Islet of Langerhans (tissue), 1 donor: ENCODE measurements around the gene TSC2.
"Not testable (repeated sequence)": the region's sequence is repeated elsewhere in the genome, so short reads cannot be mapped to it uniquely, and the experiment has no call there.

Source experiments
- FAIRE-seq: peaks from one replicate; lab custom pipeline; 2011; peaks lifted over from hg19 to GRCh38; lab: Jason Lieb, UNC

TSC2 gene

GRCh38 chr16:2086812-2087747, 39.3 kb downstream of the TSC2 start:
- FAIRE-seq, result no peak

DNA sequence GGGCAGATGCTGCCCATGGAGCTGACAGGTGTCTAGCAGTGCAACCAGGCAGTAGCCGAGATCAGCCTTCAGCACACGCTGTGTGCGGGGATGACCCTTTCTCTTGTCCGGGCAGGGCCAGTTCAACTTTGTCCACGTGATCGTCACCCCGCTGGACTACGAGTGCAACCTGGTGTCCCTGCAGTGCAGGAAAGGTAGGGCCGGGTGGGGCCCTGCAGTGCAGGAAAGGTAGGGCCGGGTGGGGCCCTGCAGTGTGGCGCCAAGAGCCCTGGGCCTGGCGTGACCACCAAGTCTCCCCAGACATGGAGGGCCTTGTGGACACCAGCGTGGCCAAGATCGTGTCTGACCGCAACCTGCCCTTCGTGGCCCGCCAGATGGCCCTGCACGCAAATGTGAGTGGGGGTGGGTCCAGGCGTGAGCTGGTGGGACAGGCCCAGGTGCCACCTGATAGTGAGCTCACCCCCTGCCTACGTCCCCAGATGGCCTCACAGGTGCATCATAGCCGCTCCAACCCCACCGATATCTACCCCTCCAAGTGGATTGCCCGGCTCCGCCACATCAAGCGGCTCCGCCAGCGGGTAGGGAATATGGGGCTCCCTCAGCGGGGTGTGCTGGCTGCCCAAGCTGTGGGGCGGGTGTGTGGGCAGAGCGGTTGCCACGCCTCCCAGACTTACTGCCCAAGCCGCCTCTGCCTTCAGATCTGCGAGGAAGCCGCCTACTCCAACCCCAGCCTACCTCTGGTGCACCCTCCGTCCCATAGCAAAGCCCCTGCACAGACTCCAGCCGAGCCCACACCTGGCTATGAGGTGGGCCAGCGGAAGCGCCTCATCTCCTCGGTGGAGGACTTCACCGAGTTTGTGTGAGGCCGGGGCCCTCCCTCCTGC, 40.2 kb downstream of the TSC2 start:
- FAIRE-seq, result no peak

- no peak for FAIRE-seq
These were observed 41.1 kb downstream of the TSC2 start for GRCh38 chr16:2088759-2089358.

DNA sequence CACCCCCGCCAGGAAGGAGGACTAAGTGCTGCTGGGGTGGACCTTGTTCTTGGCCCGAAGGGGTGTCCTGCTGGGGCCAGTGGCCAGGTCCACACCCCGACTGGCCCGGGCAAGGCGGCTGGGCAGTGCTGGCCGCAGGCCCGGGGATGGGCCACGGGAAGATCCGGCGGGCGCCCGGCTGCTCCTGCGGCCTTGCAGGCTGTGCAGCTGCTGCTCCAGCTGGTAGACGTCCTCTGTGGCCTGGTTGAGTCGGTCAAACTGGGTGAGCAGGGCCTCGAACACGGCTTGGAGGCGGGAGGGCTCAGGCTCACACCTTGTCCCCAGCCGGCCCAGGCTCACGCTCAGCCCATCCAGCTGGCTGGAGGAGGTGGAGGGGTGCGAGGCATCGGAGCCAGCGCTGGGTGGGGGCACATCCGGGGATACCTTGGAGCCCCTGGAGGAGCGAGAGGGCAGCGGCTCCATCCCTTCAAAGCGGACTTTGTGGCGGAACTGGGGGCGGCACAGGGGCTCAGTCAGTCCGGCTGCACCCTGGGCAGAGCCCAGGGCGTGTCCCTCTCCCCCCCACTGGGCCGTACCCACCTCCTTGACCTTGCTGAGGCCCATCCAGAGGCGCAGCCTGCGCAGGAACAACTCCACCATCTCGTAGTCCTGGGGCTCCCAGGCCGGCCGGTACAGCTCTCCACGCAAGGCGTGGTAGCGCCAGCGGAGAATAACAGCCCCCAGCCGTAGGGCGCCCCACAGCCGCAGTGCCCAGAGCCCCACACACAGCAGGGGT, 42.1 kb downstream of the TSC2 start:
- FAIRE-seq, result no peak

GRCh38 chr16:2090481-2090776, 42.6 kb downstream of the TSC2 start:
- no peak for FAIRE-seq

DNA sequence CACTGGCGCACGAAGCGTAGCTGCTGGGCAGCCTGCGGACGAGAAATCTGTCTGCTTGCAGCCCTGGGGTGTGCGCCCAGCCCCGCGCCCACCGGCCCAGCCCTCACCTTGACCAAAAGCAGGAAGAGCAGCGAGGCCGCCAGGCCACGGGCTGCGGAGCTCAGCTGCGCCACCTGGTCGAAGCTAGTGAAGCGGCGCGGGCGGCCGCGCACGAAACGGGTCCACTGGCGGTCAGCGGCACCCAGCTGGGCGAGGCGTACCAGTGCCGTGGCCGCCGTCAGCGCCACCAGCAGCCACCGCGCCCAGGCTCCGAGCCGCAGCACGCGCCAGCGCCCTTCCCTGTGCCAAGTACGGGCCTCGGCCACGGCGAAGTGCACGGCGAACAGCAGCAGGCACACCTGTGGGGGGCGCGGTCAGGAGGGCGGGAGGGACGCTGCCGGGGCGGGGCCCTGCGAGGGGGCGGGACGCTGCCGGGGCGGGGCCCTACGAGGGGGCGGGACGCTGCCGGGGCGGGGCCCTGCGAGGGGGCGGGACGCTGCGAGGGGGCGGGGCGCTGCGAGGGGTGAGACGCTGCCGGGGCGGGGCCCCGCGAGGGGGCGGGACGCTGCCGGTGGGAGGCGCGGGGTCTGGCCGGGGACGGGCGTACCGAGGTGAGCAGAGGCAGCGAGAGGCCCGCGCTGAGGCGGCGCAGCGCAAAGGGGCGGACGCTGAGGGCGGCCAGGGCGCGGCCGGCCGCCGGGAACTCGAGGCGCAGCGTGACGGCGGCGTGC, 43.2 kb downstream of the TSC2 start:
- no peak for FAIRE-seq

DNA sequence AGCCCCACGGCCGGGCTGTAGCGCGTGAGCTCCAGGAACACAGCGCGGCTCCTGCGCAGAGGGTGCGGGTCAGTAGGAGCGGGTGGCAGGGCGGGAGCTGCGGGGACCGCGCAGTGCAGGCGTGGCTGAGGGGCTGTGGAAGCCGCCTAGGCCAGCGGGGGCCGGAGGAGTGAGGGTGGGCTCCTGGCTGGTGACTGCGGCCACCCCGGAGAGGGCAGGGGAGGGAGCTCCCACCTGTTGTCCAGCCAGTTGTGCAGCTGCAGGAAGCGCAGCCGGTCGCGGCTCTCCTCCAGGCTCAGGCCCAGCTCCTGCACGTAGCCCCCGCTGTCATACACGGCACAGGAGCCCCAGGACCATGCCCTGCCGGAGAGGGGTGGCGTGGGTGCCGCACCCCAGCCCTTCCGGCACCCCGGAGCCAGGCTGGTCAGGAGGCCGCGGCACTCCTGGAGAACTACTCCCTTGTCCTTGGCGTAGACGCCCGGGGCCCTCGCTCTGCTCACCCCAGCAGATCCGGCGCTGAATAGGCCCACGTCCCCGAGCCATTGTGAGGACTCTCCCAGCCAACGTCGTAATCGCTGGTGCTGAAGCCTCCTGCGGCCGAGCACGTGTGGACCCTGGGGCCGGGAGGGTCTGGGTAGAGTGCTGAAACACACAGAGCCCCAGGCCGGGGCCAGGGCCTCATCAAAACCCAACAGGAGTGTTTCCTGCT, 43.9 kb downstream of the TSC2 start:
- no peak for FAIRE-seq

GRCh38 chr16:2092256-2092620, 44.5 kb downstream of the TSC2 start:
- FAIRE-seq, result no peak

DNA sequence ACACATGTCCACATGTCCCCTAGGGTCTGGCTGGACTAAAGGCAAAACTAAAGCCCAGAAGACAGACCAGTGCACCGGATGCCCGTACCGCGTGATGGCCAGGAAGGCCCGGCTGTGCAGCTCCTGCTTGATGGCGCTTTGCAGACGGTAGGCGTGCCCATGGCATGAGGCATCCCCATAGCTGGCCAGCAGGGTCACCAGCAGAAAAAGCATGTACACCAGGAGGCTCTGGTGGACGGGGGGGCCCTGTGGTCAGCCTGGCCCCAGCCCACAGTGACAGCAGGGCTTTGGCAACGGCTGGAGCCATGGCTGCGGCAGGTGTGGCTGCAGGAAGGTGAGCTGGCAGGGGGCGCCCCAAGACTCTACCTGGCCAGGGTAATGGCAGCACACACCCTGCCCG, 45.1 kb downstream of the TSC2 start:
- no peak for FAIRE-seq

- FAIRE-seq, result no peak
These were observed 46.0 kb downstream of the TSC2 start for GRCh38 chr16:2093793-2094192.

DNA sequence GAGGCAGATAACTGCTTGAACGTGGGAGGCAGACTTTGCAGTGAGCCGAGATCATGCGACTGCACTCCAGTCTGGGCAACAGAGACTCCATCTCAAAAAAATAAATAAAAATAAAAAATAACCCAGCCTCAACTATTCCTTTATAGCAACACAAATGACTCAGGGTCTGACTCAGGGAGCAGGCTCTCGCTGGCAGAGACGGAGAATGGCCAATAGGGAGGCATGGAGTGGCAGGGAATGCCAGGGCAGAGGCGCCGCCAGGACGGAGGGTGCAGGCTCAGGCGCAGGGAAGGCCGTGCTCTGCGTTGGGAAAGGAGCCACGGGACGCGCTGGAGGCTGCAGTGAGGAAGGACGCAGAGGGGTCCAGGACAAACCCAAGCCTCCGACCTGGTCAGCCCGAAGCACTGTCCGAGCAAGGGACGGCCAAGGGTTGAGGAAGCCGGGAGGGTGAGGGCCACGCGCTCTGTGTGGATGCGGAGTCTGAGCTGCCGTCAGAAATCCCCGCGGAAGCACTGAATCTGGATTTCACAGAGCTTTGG, 47.6 kb downstream of the TSC2 start:
- FAIRE-seq, result no peak

DNA sequence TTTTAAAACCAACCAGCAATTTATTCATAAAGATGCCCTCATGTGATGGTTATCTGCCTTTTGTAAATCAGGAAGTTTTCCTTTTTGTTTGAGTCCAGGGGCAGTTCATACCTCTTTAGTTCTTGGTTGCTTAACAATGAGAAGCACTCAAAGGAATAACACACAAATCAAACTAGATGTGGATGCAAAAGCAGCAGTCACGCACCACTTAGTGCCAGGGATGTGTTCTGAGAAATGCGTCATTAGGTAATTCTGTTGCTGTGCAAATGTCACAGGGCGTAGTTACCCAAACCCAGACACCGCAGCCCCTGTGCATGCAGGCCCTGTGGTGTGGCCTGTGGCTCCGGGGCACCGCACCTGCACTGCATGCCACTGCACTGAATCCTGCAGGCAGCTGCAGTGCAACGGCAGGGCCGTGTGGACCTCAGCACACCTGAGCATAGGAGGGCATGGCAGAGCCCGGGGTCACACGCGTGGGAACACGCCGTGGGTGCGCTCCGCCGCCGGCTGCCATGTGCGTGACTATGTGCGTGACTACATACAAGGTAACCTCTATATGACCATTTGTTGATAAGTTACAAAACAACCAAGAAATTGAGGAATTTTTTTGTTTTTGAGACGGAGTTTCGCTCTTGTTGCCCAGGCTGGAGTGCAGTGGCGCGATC, 48.3 kb downstream of the TSC2 start:
- FAIRE-seq, result no peak

GRCh38 chr16:2096853-2097595, 49.2 kb downstream of the TSC2 start:
- no peak for FAIRE-seq

- FAIRE-seq, result not testable (repeated sequence)
These were observed 49.9 kb downstream of the TSC2 start for GRCh38 chr16:2097689-2098088.

- FAIRE-seq, result not testable (repeated sequence)
These were observed 53.8 kb downstream of the TSC2 start for GRCh38 chr16:2101581-2101980.

DNA sequence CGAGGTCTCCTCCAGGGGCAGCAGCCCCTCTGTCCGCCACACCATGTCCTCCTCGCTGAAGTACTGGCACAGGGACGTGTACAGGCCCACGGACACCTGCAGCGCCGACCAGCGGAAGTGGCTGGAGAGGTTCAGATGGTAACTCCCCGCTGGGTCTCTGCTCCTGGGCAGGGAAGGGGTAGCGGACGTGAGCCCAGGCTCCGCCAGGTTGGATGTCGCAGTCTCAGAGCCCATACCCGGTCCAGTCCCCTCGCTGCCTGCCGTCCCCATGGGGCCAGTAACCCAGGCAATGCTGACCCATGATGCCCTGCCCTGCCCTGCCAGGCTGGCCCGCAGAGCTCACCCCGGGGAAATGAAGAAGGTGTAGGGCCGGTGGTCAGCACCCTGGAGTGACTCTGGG, 54.7 kb downstream of the TSC2 start:
- no peak for FAIRE-seq

DNA sequence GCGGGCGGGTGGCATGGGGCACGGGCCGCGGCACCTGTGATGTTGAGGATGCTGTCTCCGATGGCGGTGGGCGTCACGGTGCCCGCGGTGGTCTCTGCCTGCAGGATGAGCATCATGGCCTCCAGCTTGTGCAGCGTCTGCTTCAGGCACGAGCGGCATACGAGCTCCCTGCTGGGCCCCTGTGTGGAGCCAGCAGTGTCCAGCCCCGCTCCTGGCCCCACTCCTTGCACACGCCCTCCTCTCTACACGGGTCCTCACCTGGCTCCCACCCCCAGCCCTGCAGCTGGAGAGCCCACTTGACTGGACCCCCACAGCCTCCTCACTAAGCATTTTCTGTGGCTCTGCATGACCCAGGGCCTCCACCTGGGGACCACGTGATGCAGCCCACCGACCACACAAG, 56.7 kb downstream of the TSC2 start:
- not testable (repeated sequence) for FAIRE-seq

DNA sequence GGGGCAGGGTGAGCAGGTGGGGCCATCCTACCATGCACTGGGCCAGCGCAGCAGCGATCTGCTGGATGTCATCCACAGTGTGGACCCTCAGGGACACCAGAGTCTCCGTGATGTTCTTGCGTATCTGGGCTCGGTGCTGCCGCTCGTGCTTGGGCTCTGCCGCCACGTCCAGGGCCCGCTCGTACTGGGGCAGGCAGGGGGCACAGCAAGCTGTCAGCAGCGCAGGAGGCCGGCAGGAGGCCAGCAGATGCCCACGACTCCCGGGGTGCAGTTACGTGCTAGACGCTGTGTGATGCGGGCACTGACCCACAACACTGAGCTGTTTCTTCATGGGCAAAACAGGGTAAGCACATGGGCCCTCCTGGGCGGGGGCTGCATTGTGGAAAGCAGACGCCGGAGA, 57.5 kb downstream of the TSC2 start:
- FAIRE-seq, result not testable (repeated sequence)

GRCh38 chr16:2105769-2106168, 58.0 kb downstream of the TSC2 start:
- FAIRE-seq, result not testable (repeated sequence)
